Erythroblast (primary cell): ENCODE data around the gene VIPR2.

Source experiments
- GATA1 ChIP-seq: IDR thresholded peaks from 2 replicates; pipeline ENCODE4 v1.6.1; 2011; ENCODE audit warnings: low read depth, mild to moderate bottlenecking, control low read depth, low read length, moderate library complexity
- POLR2A ChIP-seq: IDR thresholded peaks from 2 replicates; pipeline ENCODE4 v1.6.1; 2011; ENCODE audit warnings: mild to moderate bottlenecking, low read length

GRCh38 chr7:159141660-159142059 lies 3.0 kb downstream of the VIPR2 start:
- TF ChIP-seq POLR2A (no peak), GATA1 (no peak)
